GM21825 (cell line): ENCODE results near the gene TRIM14.
A peak's percentile ranks its signal among the peaks of the same experiment; 100 is the strongest.

ENCODE experiments used
- ATAC-seq: cut with Tn5 transposase; IDR thresholded peaks from one replicate; pipeline ENCODE4 v1.9.1; 2021; ENCODE audit warnings: mild to moderate bottlenecking, moderate library complexity; ENCODE audit not compliant: unreplicated experiment

Gene TRIM14, protein sequence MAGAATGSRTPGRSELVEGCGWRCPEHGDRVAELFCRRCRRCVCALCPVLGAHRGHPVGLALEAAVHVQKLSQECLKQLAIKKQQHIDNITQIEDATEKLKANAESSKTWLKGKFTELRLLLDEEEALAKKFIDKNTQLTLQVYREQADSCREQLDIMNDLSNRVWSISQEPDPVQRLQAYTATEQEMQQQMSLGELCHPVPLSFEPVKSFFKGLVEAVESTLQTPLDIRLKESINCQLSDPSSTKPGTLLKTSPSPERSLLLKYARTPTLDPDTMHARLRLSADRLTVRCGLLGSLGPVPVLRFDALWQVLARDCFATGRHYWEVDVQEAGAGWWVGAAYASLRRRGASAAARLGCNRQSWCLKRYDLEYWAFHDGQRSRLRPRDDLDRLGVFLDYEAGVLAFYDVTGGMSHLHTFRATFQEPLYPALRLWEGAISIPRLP

DNA sequence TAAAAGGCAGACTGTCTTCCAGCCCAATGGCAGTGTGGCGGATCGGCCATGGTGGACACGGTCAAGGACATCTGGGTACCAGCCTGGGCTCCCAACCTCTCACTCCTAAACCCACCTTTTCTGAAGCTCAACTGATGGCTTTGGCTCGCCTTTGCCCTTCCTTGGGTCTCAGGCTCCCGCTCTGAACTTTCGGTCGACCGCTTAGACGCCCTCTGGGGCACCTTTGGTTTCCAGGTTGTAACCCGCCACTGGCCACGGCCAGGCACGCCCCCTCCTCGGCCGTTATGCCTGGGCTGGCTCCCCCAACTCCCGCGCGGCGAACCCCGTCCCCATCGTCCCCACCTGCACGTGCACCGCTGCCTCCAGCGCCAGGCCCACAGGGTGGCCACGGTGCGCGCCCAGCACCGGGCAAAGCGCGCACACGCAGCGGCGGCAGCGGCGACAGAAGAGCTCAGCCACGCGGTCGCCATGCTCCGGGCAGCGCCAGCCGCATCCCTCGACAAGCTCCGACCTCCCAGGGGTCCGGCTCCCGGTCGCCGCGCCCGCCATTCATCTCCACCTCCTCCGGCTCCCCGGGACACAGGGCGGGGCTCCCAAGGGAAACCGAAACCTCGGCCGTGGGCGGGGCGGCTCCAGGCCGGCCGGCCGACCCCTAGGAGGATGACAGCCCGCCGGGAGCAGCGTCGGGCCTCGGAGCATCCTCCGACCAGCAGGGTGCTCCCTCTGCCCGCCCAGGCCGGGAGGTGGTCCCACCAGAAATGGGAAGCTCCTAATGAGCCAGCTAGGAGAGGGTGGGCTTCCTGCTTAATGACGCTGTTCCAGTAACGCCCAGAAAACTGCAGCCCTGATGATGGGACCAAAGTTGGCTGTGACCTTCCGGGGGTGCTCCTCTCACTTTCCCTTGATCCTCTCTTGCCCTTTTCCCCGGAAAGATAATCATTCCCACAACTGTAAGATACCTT lies at the start of gene TRIM14:
TSS of gene TRIM14 (minus strand) at position 583 of the 962 bp plus-strand sequence. CDS start at position 549, 34 bp downstream.
- peak; percentile 49 for ATAC-seq

DNA sequence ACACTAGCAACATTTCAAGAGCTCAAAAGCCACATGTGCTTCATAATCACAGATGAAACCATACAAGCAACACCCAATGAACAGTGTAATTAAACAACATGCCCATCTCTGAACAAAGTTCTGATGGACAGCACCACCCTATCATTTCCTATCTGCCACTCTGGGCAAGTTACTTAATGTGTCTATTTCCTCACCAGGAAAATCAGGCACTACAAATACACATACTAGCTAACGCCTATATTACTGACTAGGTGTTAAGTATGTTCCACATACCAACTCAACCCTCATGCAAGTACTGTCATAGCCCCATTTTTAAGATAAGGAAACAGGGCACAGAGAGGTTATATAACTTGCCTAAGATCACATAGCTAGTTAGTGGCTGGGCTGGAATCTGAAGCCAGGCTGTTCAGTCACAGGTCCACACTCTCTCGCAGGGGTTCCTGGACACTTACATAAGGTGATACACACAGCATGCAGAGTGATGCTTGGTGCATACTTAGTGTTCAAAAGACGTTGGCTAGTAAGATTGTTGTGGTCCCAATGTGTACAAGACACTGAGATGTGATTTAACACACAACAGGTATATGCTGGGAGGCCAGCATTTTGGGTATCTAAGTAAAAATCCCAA lies 49.2 kb upstream of the TRIM14 start:
- ATAC-seq: no peak

DNA sequence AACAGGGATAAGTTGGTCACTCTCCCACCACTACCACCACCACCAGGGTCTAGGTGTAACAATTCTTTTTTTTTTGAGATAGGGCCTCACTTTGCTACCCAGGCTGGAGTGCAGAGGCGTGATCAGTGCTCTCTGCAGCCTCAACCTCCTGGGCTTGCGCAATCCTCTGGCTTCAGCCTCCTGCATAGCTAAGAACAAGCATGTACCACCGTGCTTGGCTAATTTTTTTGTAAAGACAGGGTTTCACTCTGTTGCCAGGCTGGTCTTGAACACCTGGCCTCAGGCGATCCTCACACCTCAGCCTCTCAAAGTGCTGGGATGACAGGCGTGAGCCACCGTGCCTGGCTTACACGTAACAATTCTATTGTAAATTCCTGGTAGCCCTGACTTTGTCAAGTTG lies 45.9 kb upstream of the TRIM14 start:
- no peak for ATAC-seq

DNA sequence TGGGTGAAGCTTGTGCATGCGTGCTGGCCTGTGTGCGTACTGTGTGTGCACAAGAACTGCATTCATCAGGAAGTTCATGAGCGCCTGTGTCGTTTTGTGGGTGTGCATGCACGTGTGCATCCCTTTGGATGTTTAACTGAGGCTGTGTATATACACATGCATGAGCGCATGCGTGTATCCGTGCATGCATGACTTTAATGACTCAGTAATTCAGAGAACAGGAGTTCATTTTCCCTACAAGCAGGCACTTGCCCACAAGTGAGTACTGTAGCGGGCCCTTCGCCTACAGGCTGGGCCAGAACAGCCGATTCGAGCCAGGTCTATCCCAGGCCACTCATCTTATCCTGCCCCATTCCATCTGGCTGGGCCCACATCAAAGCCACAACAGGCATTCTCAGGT lies 43.6 kb upstream of the TRIM14 start:
- no peak for ATAC-seq

DNA sequence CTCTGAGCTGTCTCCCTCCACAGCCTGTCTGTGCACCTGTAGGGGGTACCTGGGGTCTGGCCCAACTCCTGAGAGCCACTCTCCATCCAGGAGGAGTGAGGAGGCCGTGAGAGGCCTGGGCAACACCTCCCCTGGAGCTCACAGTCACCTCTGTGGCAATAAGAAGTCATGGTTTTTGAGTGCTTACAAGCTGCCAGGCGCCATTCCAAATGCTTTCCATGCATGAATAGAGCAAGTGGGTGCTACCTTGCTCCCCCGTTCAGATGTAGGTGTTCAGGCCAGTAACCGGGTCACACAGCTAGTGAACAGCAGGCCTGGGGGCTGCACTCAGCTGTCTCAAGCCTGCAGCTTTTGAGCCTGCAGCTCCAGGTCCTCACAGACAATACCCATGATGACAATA lies 42.8 kb upstream of the TRIM14 start:
- no peak for ATAC-seq

DNA sequence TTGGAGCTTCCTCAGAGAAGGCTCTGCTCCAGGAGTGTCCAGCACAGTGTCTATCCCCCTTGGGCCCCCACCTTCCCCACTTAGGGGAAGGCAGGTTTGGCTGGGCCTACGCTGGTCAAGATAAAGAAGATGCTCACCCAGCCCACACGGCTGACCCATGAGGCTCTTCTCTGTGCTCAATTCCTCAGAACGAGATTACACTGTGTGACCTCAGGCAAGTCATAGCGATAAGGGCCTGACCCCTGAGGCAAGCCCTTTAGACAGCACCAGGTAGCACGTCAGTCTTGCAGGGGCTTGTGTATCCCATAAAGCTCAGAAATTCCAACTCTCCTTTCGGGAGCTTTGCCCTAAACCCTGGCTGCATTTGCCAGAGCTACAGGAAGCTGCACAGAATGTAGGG lies 40.8 kb upstream of the TRIM14 start:
- ATAC-seq: no peak

DNA sequence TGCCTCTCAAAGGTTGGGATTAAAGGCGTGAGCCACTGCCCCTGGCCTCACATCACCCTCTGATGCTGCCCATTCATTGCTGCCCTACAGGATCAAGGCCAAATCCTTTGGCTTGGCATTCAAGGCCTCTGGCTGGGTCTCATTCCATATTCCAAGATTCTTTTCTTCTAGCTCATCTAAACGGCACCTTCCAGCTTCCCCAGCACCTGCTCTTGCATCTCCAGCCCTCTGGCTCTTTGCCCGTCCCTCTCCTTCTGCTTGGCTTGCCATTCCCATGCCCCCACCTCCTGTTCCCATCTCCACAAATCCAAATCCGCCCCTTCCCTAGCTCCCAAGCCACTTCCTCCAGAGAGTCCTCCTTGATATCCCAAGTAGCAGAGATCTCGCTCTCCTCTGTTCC lies 40.3 kb upstream of the TRIM14 start:
- ATAC-seq: no peak

DNA sequence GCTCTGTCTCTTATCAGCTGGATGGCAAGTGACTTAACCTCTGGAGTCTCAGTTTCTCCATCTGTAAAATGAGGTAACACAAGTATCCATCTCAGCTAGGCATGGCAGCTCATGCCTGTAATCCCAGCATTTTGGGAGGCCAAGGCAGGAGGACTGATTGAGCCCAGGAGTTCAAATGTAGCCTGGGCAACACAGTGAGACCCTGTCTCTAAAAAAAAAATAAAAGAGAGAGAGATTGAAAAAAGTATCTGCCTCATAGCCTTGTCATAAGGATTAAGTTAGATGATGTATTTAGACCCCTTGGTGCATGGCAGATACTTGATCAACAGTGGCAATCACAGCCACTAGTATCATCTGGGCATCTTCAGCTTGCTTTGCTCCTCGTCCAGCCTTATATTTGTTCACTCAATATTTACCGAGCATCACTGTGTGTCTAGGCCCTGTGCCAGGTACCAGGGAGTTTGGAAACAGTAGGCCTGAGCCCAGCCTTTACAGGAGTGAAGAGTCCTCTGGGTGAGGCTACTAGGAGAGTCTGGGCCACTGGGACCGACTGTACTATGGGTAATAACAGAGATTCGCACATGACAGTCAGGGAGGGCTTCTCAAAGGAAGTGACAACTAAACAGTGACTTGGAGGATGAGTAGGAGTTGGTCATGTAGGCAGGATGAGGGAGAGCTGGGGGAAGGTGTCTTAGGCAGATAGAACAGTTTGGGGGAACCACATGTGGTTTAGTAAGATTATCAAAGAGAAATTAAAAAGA lies 39.2 kb upstream of the TRIM14 start:
- no peak for ATAC-seq

DNA sequence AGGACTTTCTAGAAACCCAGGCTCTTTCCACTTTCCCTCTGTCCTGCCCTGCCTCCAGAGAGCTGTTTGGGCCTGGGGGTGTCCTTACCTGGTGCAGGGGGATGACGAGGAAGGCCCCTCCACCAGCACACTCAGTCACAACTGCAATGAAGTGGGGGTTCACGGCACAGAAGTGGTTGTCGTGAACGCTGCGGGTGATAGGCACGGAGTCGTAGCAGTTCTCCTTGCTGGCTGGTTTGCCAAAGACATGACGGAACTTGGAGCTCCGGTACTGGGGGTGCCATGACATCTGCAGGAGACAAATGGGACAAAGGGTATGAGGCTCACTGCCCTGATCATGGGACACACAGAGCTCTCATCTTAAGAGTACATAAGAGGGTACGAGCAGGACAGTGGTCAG lies 38.4 kb upstream of the TRIM14 start:
- no peak for ATAC-seq

DNA sequence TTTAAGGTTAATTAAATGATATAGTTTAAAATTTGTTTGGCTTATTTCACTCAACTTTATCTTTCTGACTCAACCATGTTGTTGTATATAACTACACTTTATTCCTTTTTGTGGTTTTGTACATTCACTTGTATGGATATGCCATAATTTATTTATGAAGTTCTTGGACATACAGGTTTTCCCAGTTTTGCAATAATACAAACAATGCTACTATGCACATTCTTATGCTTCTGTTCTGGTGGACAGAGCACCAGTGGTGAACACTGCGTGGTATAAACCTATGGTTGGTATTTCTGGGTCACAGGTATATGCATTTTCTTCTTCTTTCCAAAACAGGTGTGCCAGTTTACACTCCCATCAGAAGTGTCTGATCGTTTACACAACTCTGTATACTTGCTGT lies 35.7 kb upstream of the TRIM14 start:
- no peak for ATAC-seq

DNA sequence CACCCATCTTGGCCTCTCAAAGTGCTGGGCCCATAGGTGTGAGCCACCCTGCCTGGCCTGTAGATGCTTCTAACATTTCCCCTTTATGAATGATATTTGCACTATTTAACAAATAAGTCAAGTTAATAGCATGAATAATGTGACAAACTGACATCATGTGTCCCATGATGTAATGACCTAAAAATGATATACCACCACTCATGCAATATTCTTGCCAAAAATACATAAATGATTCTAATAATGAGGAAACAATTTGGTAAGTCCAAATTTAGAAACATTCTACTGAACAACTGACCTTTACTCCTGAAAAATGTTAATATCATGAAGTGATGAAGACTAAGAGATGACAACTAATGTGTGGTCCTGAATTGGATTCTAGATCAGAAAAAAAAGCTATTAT lies 33.5 kb upstream of the TRIM14 start:
- ATAC-seq: no peak

DNA sequence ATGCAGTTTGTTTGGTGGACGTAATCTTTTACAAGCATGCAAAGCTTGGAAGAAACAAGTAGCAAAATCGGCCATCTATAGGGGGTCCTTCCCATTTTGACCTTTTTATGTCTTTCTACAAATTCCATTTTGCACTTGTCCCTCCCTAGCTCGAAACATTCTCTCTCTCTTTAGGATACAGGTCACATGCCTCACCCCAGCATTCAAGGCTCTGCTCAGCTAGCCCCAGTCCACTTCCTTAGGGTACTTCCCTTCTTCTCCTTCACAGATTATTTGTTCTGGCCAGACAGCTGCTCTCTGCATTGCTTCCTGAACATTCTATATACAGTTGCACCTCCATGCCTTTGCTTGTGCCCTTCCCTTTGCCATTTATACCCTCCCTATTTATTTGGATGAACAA lies 31.7 kb upstream of the TRIM14 start:
- no peak for ATAC-seq

DNA sequence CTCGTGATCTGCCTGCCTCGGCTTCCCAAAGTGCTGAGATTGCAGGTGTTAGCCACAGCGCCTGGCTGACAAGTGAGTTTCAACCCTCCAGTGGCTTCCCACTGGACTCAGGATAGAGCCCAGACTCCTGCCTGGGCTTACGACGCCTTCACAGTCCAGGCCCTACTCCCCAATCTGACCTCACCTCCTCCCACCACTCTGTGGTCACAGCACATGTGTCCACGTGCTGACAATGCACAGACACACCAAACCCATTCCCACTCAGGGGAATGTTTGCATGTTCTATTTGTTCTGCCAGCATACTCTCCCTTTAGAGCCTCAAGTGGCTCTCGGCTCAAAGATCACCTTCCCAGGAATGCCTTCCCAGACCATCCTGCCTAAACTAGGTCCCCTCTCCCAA lies 31.1 kb upstream of the TRIM14 start:
- ATAC-seq: no peak

DNA sequence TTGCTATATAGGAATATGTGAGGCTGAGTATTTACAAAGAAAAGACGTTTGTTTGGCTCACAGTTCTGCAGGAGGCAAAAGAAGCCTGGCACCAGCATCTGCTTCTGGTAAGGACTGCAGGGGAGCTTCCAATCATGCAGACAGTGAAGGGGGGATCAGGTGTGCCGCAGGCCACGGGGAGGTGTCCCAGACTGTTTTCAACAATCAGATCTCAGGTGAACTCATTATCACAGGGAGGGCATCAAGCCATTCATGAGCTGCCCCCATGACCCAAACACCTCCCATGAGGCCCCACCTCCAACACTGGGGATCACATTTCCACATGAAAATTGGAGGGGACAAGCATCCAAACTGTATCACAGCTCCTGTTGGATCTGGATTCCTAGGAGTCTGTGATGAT lies 30.4 kb upstream of the TRIM14 start:
- ATAC-seq: no peak

DNA sequence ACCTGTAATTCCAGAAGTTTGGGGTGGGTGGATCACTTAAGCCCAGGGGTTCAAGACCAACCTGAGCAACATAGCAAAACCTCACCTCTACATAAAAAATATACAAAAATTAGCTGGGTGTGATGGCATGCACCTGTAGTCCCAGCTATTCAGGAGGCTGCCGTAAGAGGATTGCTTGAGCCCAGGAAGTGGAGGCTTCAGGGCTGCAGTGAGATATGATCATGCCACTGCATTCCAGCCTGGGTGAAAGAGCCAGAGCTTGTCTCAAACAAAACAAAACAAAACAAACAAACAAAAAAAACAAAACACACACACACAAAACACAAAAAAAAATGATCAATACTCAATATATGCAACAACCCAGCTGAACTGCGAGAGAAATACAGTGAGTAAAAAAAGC lies 29.5 kb upstream of the TRIM14 start:
- no peak for ATAC-seq

DNA sequence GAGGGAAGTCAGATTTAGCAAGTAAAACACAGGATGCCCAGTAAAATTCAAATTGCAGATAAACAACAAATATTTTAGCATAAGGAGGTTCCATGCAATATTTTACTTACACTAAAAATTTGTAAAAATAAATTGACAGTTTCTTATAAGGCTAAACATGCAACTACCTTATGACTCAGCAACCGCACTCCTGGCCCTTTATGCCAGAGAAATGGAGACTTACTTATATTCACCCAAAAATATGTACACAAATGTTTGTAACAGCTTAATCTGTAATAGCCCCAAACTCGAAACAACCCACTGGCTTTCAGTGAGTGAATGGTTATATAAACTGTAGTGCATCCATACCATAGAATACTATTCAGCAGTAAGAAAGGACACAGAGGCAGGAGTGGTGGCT lies 28.6 kb upstream of the TRIM14 start:
- ATAC-seq: no peak

DNA sequence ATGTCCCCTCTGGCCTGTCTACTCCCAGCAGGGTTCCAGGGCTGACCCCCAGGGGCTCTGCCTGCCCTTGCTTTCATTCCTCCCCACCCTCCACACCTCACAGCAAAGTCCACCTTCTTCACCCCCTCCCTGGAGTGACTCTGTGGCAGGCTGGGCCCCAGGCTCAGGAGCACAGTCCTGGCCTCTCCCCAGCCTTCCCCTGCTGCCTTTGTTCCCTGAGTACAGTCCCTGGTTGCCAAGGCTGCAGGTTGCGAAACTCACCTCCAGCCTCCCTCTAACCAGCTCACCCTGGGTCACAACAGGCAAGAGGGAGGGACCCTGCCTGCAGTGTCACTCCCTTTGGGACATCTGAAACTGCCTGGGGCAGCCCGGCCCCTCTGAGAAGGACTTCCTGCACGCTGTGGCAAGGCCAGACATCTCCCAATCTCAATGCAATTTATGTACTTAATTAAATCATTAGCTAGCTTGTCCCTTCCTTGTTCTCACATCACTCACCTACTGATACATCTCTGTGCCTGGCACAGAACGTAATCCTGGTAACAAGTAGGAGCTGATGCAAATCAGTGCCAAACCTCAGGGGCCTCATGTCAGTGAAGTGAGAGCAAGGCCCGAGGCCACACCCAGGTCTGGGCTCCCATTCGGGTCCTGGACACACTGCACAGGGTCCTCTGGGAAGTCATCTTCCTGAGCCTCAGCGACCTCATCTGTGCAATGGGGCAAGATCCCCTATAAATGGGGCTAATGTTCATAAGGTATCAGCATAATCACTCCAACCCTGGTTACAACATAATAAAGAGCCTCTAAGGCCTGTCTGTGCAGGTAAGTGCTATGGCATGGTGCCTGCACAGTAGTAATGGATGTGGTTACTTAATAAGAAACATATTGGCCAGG lies 27.3 kb upstream of the TRIM14 start:
- peak; percentile 47 for ATAC-seq

DNA sequence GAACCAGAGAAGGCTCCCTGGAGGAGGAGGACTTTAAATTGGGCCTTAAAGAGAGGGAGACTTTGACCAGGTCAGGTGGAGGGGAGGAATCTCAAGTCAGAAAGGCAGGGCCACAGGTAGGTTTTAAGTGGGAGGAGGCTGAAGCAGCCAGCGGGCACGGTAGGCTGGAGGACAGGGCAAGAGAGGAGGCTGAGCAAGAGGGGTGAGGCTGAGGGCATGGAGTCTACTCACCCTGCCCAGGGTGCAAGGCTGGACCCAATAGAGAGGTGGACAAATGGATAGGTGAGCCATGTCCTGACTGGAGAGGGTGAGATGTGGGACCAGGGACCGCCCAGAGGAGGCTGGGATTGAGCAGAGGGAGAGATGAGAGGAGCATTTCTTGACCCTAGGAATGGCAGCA lies 25.6 kb upstream of the TRIM14 start:
- no peak for ATAC-seq

DNA sequence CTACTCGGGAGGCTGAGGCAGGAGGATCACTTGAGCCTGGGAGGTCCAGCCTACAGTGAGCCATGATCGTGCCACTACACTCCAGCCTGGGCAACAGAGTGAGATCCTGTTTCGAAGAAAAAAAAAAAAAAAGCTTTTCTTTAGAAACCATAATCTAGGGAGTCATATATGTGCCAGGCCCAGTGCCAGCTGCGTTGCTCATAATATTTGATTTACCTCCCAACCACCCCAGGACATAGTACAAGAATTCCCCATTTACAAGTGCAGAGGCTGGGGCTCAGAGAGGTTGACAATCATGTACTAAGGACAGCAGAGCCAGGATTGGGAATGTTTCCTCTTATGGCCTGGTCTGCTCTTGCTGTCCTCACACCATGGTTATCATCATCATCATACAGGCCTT lies 25.1 kb upstream of the TRIM14 start:
- ATAC-seq: no peak
